IMR-90 (cell line): ENCODE measurements around the gene MAP1LC3A. TPM values are rescaled to one million over a fixed set of nuclear protein-coding genes. Genes with fewer than 3 reads are reported as not detected.

Experiments
- CEBPB ChIP-seq: IDR thresholded peaks from 2 replicates; pipeline ENCODE4 v1.6.1; 2012; ENCODE audit warnings: low read depth, low read length, improper control_type of control experiment
- MAFK ChIP-seq: IDR thresholded peaks from 2 replicates; pipeline ENCODE4 v1.6.1; 2012; ENCODE audit warnings: low read depth, low read length, improper control_type of control experiment
- polyA plus RNA-seq, 3 experiments: library from polyadenylated mRNA; depleted of rRNA; stranded (reverse); fragments of >200 nt; gene quantifications; 2 replicates each; pipeline ENCODE4 v1.2.3, GENCODE V29; 2012; ENCODE audit warnings: low replicate concordance in 1 of 3
- total RNA-seq: library from RNA; depleted of rRNA; stranded (reverse); fragments of >200 nt; gene quantifications from 2 replicates; pipeline ENCODE4 v1.2.3, GENCODE V29; 2012

The MAP1LC3A gene
- total and polyA plus RNA-seq, 2 of the 4 experiments (the other 2 are of a cell fraction) = 10.0 to 39.7 TPM

DNA sequence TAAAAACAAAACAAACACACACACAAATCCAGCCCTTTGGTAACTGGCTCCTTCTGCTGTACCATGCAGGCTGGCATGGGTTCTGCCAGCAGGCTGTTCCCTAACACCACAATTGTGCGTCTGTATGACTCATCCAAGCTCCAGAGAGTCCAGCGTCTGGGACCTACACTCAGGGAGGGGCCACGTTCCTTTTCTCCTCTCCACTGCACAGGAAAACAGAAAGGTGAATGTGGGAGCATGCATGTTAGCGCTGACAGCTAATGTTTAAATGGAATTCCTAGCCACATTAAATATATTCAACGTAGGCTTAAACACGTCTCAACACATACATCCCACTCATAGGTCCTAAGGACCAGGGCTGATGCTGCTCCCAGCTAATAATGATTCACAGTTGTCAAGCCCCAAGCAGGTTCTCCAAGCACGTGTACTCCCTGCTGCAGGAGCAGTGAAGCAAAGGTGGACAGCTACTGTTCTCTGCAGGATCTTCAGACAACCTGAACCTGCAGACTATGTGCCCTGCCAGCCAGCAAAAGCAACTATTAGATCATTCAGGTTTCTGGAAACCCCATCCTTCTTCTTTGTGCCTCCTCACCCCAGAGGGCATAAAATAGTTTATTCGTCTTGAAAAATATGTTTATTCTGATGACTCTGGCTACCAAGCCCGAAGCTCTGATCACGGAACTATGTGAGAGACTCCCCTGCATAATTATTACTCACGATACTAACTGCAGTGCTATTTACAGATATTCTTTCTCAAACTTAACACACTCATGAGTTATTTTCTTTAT, 20.9 kb downstream of the MAP1LC3A start (continued):
- TF ChIP-seq CEBPB (no peak), MAFK (no peak)
